OCI-LY3 (cell line): ENCODE measurements around the gene CRTC3.
"Not testable (repeated sequence)": the region's sequence is repeated elsewhere in the genome, so short reads cannot be mapped to it uniquely, and the experiment has no call there.

ENCODE experiments used
- H2AFZ ChIP-seq: fragments of 200-600, 300-600 bp; shearing (Covaris generic); 2 replicates; pipeline ENCODE4 v1.6.0; 2014; ENCODE audit warnings: antibody characterized with exemption, low read depth, low read length
- H3K27ac ChIP-seq: fragments of 200-600, 300-600 bp; sonication (generic); 2 replicates; pipeline ENCODE4 v1.5.1; 2014; ENCODE audit warnings: mild to moderate bottlenecking, low read length, moderate library complexity, mixed read lengths
- H3K27me3 ChIP-seq: fragments of 200-600, 300-600 bp; sonication (generic); 2 replicates; pipeline ENCODE4 v1.6.1; 2014; ENCODE audit warnings: low read depth, low read length, mixed read lengths
- H3K36me3 ChIP-seq: fragments of 200-600, 300-600 bp; sonication (generic); replicated peaks from 2 replicates; pipeline ENCODE3; 2014; ENCODE audit warnings: low read depth, low read length, mixed read lengths
- H3K4me1 ChIP-seq: fragments of 300-600, 200-600 bp; sonication (generic); 2 replicates; pipeline ENCODE4 v1.6.1; 2014; ENCODE audit warnings: low read length, mixed read lengths
- H3K4me2 ChIP-seq: fragments of 200-600, 300-600 bp; sonication (generic); 2 replicates; pipeline ENCODE4 v1.6.1; 2014; ENCODE audit warnings: low read length, mixed read lengths
- H3K4me3 ChIP-seq: fragments of 300-600, 200-600 bp; sonication (generic); 2 replicates; pipeline ENCODE4 v1.5.1; 2014; ENCODE audit warnings: antibody characterized with exemption, mild to moderate bottlenecking, low read length, moderate library complexity
- H3K79me2 ChIP-seq: fragments of 300-600, 200-600 bp; shearing (Covaris generic); 2 replicates; pipeline ENCODE4 v1.6.1; 2014; ENCODE audit warnings: mild to moderate bottlenecking, low read length, mixed read lengths
- H3K9ac ChIP-seq: fragments of 300-600, 200-600 bp; shearing (Covaris generic); 2 replicates; pipeline ENCODE4 v1.6.0; 2014; ENCODE audit warnings: mild to moderate bottlenecking, low read length, moderate library complexity
- H3K9me3 ChIP-seq: fragments of 200-600, 300-600 bp; shearing (Covaris generic); 2 replicates; pipeline ENCODE4 v1.6.1; 2014; ENCODE audit warnings: low read length, mixed read lengths; ENCODE audit not compliant: insufficient read depth
- H4K20me1 ChIP-seq: fragments of 200-600, 300-600 bp; sonication (generic); 2 replicates; pipeline ENCODE4 v1.6.1; 2016; ENCODE audit warnings: low read length, mixed read lengths; ENCODE audit not compliant: insufficient read depth
- CTCF ChIP-seq: fragments of 200-600, 300-600 bp; sonication (generic); IDR thresholded peaks from 2 replicates; pipeline ENCODE4 v1.5.1; 2014; ENCODE audit warnings: antibody characterized with exemption, low read length, low read depth
- EZH2phosphoT487 ChIP-seq: fragments of 200-600 bp; shearing (Covaris generic); IDR thresholded peaks from 2 replicates; pipeline ENCODE4 v1.6.1; 2018; ENCODE audit warnings: antibody characterized with exemption, mixed run types, low read depth

Gene CRTC3

GRCh38 chr15:90512276-90512675 is 17.4 kb upstream of the CRTC3 start:
- Histone ChIP-seq H2AFZ (no peak overlapping the region), H3K27ac (no peak overlapping the region), H3K27me3 (no peaks in the 10 kb centered on the region), H3K9me3 (peaks cover 5% of the 10 kb centered on the region; the same call in 1 of the 2 replicates), H3K4me2 (no peak overlapping the region), H3K36me3 (no peaks in the 10 kb centered on the region), H3K4me1 (peaks cover 4% of the 10 kb centered on the region; the same call in 1 of the 2 replicates), H3K79me2 (no peaks in the 10 kb centered on the region), H4K20me1 (no peaks in the 10 kb centered on the region), H3K4me3 (no peak overlapping the region), H3K9ac (no peak overlapping the region)
- no peak for TF ChIP-seq CTCF
- no peak for TF ChIP-seq EZH2phosphoT487

- Histone ChIP-seq H2AFZ (no peak overlapping the region), H3K79me2 (no peaks in the 10 kb centered on the region), H3K4me2 (no peak overlapping the region), H3K36me3 (no peaks in the 10 kb centered on the region), H3K4me1 (peaks cover 4% of the 10 kb centered on the region; the same call in 1 of the 2 replicates), H3K4me3 (no peak overlapping the region), H3K9me3 (peaks cover 5% of the 10 kb centered on the region; the same call in 1 of the 2 replicates), H3K27me3 (no peaks in the 10 kb centered on the region), H3K27ac (no peak overlapping the region), H4K20me1 (no peaks in the 10 kb centered on the region), H3K9ac (no peak overlapping the region)
- no peak for TF ChIP-seq EZH2phosphoT487
- TF ChIP-seq CTCF, result no peak
These were observed 16.7 kb upstream of the CRTC3 start for GRCh38 chr15:90512981-90513380.

- H3K4me1 ChIP-seq, result peaks cover 4% of the 10 kb centered on the region; the same call in 1 of the 2 replicates
- no peak overlapping the region for H3K4me2 ChIP-seq
- no peaks in the 10 kb centered on the region for H3K27me3 ChIP-seq
- H3K27ac ChIP-seq, result no peak overlapping the region
- no peak overlapping the region for H3K4me3 ChIP-seq
- H2AFZ ChIP-seq, result no peak overlapping the region
- H4K20me1 ChIP-seq, result no peaks in the 10 kb centered on the region
- H3K36me3 ChIP-seq, result no peaks in the 10 kb centered on the region
- no peak overlapping the region for H3K9ac ChIP-seq
- peaks cover 5% of the 10 kb centered on the region; the same call in 1 of the 2 replicates for H3K9me3 ChIP-seq
- H3K79me2 ChIP-seq, result no peaks in the 10 kb centered on the region
- TF ChIP-seq EZH2phosphoT487 (no peak), CTCF (no peak)
These were observed 16.3 kb upstream of the CRTC3 start for GRCh38 chr15:90513448-90513847.

- H3K36me3 ChIP-seq, H3K79me2 ChIP-seq, H3K9me3 ChIP-seq, H3K27me3 ChIP-seq, H3K9ac ChIP-seq, H3K4me1 ChIP-seq, H3K4me3 ChIP-seq, H2AFZ ChIP-seq, H3K27ac ChIP-seq, H3K4me2 ChIP-seq, H4K20me1 ChIP-seq: not testable (repeated sequence)
These were observed 15.8 kb upstream of the CRTC3 start for GRCh38 chr15:90513893-90514292.

- H3K27me3 ChIP-seq, result no peaks in the 10 kb centered on the region
- no peaks in the 10 kb centered on the region for H4K20me1 ChIP-seq
- no peak for TF ChIP-seq EZH2phosphoT487
- TF ChIP-seq CTCF, result no peak
- no peak overlapping the region for H2AFZ ChIP-seq
- no peaks in the 10 kb centered on the region for H3K36me3 ChIP-seq
- no peak overlapping the region for H3K9ac ChIP-seq
- H3K9me3 ChIP-seq, result no peaks in the 10 kb centered on the region
- H3K79me2 ChIP-seq, result no peaks in the 10 kb centered on the region
- H3K4me2 ChIP-seq, result no peak overlapping the region
- no peak overlapping the region for H3K4me3 ChIP-seq
- H3K4me1 ChIP-seq, result peaks cover 4% of the 10 kb centered on the region; the same call in 1 of the 2 replicates
- H3K27ac ChIP-seq, result no peak overlapping the region
These were observed 10.0 kb upstream of the CRTC3 start for GRCh38 chr15:90519688-90520087.
